Neural cell (in vitro differentiated cells): ENCODE data around the gene USP37. TPM values are rescaled to one million over a fixed set of nuclear protein-coding genes. Genes with fewer than 3 reads are reported as not detected.
"Not testable (repeated sequence)": the region's sequence is repeated elsewhere in the genome, so short reads cannot be mapped to it uniquely, and the experiment has no call there.

Experiments
- H2AFZ ChIP-seq: fragments of 200-600, 300-800 bp; sonication (generic), shearing (Covaris generic); 2 replicates; pipeline ENCODE4 v1.6.0; 2014; ENCODE audit warnings: low read depth, mild to moderate bottlenecking, antibody characterized with exemption, low read length, moderate library complexity
- H3F3A ChIP-seq: fragments of 200-600 bp; shearing (Covaris generic); 2 replicates; pipeline ENCODE4 v1.6.1; 2016; ENCODE audit warnings: mild to moderate bottlenecking, moderate library complexity, mixed read lengths, antibody characterized with exemption, low read length; ENCODE audit not compliant: insufficient read depth, poor library complexity, severe bottlenecking
- H3K27ac ChIP-seq: fragments of 200-600, 300-800 bp; sonication (generic), shearing (Covaris generic); 2 replicates; pipeline ENCODE4 v1.5.1; 2014; ENCODE audit warnings: mild to moderate bottlenecking, low read length, moderate library complexity
- H3K27me3 ChIP-seq: fragments of 300-800, 200-600 bp; sonication (generic), shearing (Covaris generic); 2 replicates; pipeline ENCODE4 v1.6.0; 2014; ENCODE audit warnings: mild to moderate bottlenecking, low read depth, low read length, moderate library complexity; ENCODE audit not compliant: insufficient read depth
- H3K36me3 ChIP-seq: fragments of 300-800, 200-600 bp; sonication (generic), shearing (Covaris generic); 2 replicates; pipeline ENCODE4 v1.5.1; 2014; ENCODE audit warnings: mild to moderate bottlenecking, antibody characterized with exemption, low read length, moderate library complexity; ENCODE audit not compliant: insufficient read depth
- H3K4me2 ChIP-seq: fragments of 300-800, 200-600 bp; sonication (generic), shearing (Covaris generic); 2 replicates; pipeline ENCODE4 v1.6.0; 2014; ENCODE audit warnings: mild to moderate bottlenecking, low read length
- H3K4me3 ChIP-seq: fragments of 300-800, 200-600 bp; sonication (generic), shearing (Covaris generic); 2 replicates; pipeline ENCODE4 v1.5.1; 2014; ENCODE audit warnings: mild to moderate bottlenecking, low read length, moderate library complexity
- H3K79me2 ChIP-seq: fragments of 200-600 bp; shearing (Covaris generic); replicated peaks from 2 replicates; pipeline ENCODE4 v1.6.0; 2014; ENCODE audit warnings: mild to moderate bottlenecking, low read length, moderate library complexity; ENCODE audit not compliant: insufficient read depth
- H3K9ac ChIP-seq: fragments of 300-800, 200-600 bp; sonication (generic), shearing (Covaris generic); 2 replicates; pipeline ENCODE4 v1.6.1; 2016; ENCODE audit warnings: mild to moderate bottlenecking, low read length, mixed read lengths
- H3K9me2 ChIP-seq: fragments of 200-600 bp; shearing (Covaris generic); 2 replicates; pipeline ENCODE4 v1.6.1; 2016; ENCODE audit warnings: mild to moderate bottlenecking, low read length, mixed read lengths; ENCODE audit not compliant: insufficient read depth
- H3K9me3 ChIP-seq: fragments of 200-600, 300-800 bp; sonication (generic), shearing (Covaris generic); 2 replicates; pipeline ENCODE4 v1.6.1; 2016; ENCODE audit warnings: mild to moderate bottlenecking, mixed run types, low read length, moderate library complexity, mixed read lengths
- H4K20me1 ChIP-seq: fragments of 200-600 bp; shearing (Covaris generic); 2 replicates; pipeline ENCODE4 v1.6.1; 2016; ENCODE audit warnings: mild to moderate bottlenecking, mixed run types; ENCODE audit not compliant: insufficient read depth
- EP300 ChIP-seq: fragments of 450-650 bp; conservative IDR thresholded peaks from 2 replicates; pipeline ENCODE4 v1.6.1; 2014; ENCODE audit warnings: antibody characterized with exemption, mild to moderate bottlenecking, moderate library complexity; ENCODE audit not compliant: poor library complexity, severe bottlenecking
- EZH2 ChIP-seq: fragments of 200-600, 300-800 bp; shearing (Covaris generic), sonication (generic); IDR thresholded peaks from 2 replicates; pipeline ENCODE4 v1.6.1; 2014; ENCODE audit warnings: antibody characterized with exemption, low read length, borderline replicate concordance, mild to moderate bottlenecking; ENCODE audit not compliant: insufficient read depth, poor library complexity, severe bottlenecking
- MXI1 ChIP-seq: fragments of 450-650 bp; conservative IDR thresholded peaks from 2 replicates; pipeline ENCODE4 v1.6.1; 2014; ENCODE audit warnings: antibody characterized with exemption, mild to moderate bottlenecking; ENCODE audit not compliant: poor library complexity, severe bottlenecking
- POLR2AphosphoS5 ChIP-seq: IDR thresholded peaks from 2 replicates; pipeline ENCODE4 v1.6.1; 2012
- RAD21 ChIP-seq: fragments of 450-650 bp; conservative IDR thresholded peaks from 2 replicates; pipeline ENCODE4 v1.6.1; 2014; ENCODE audit warnings: antibody characterized with exemption, mild to moderate bottlenecking, moderate library complexity
- SMC3 ChIP-seq: fragments of 450-650 bp; conservative IDR thresholded peaks from 2 replicates; pipeline ENCODE4 v1.6.1; 2014; ENCODE audit warnings: antibody characterized with exemption, mild to moderate bottlenecking, moderate library complexity; ENCODE audit not compliant: poor library complexity
- TAF1 ChIP-seq: IDR thresholded peaks from 2 replicates; pipeline ENCODE4 v1.6.1; 2012; ENCODE audit warnings: low read depth
- polyA plus RNA-seq: library from polyadenylated mRNA; depleted of rRNA; stranded (reverse); fragments of >200 nt; gene quantifications from 2 replicates; pipeline ENCODE4 v1.2.3, GENCODE V29; 2014
- TF ChIP-seq, protein P1 (sequence below): fragments of 450-650 bp; IDR thresholded peaks from 2 replicates; pipeline ENCODE4 v1.5.1; 2014; ENCODE audit warnings: antibody characterized with exemption, mild to moderate bottlenecking, moderate library complexity; ENCODE audit not compliant: poor library complexity, severe bottlenecking
- TF ChIP-seq, protein P2 (sequence below): IDR thresholded peaks from 2 replicates; pipeline ENCODE4 v1.6.1; 2012; ENCODE audit warnings: borderline replicate concordance

The USP37 gene
- polyA plus RNA-seq, 1 donor from 2014 or later: 16.5 TPM

- Histone ChIP-seq H3K9ac (no peak overlapping the region), H3F3A (no peaks in the 10 kb centered on the region), H3K9me3 (no peaks in the 10 kb centered on the region), H3K79me2 (no peaks in the 10 kb centered on the region), H4K20me1 (no peaks in the 10 kb centered on the region), H3K9me2 (no peaks in the 10 kb centered on the region), H3K36me3 (peaks cover 6% of the 10 kb centered on the region), H2AFZ (no peak overlapping the region), H3K27ac (no peak overlapping the region), H3K4me3 (no peak overlapping the region), H3K4me2 (no peak overlapping the region), H3K27me3 (no peaks in the 10 kb centered on the region)
- no peak for TF ChIP-seq RAD21
- TF ChIP-seq, protein P1, sequence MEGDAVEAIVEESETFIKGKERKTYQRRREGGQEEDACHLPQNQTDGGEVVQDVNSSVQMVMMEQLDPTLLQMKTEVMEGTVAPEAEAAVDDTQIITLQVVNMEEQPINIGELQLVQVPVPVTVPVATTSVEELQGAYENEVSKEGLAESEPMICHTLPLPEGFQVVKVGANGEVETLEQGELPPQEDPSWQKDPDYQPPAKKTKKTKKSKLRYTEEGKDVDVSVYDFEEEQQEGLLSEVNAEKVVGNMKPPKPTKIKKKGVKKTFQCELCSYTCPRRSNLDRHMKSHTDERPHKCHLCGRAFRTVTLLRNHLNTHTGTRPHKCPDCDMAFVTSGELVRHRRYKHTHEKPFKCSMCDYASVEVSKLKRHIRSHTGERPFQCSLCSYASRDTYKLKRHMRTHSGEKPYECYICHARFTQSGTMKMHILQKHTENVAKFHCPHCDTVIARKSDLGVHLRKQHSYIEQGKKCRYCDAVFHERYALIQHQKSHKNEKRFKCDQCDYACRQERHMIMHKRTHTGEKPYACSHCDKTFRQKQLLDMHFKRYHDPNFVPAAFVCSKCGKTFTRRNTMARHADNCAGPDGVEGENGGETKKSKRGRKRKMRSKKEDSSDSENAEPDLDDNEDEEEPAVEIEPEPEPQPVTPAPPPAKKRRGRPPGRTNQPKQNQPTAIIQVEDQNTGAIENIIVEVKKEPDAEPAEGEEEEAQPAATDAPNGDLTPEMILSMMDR: no peak
- no peak for TF ChIP-seq EZH2
- TF ChIP-seq MXI1: no peak
- TF ChIP-seq, protein P2, sequence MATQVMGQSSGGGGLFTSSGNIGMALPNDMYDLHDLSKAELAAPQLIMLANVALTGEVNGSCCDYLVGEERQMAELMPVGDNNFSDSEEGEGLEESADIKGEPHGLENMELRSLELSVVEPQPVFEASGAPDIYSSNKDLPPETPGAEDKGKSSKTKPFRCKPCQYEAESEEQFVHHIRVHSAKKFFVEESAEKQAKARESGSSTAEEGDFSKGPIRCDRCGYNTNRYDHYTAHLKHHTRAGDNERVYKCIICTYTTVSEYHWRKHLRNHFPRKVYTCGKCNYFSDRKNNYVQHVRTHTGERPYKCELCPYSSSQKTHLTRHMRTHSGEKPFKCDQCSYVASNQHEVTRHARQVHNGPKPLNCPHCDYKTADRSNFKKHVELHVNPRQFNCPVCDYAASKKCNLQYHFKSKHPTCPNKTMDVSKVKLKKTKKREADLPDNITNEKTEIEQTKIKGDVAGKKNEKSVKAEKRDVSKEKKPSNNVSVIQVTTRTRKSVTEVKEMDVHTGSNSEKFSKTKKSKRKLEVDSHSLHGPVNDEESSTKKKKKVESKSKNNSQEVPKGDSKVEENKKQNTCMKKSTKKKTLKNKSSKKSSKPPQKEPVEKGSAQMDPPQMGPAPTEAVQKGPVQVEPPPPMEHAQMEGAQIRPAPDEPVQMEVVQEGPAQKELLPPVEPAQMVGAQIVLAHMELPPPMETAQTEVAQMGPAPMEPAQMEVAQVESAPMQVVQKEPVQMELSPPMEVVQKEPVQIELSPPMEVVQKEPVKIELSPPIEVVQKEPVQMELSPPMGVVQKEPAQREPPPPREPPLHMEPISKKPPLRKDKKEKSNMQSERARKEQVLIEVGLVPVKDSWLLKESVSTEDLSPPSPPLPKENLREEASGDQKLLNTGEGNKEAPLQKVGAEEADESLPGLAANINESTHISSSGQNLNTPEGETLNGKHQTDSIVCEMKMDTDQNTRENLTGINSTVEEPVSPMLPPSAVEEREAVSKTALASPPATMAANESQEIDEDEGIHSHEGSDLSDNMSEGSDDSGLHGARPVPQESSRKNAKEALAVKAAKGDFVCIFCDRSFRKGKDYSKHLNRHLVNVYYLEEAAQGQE: no peak
These were observed 38.2 kb downstream of the USP37 start for GRCh38 chr2:218529990-218530389.

DNA sequence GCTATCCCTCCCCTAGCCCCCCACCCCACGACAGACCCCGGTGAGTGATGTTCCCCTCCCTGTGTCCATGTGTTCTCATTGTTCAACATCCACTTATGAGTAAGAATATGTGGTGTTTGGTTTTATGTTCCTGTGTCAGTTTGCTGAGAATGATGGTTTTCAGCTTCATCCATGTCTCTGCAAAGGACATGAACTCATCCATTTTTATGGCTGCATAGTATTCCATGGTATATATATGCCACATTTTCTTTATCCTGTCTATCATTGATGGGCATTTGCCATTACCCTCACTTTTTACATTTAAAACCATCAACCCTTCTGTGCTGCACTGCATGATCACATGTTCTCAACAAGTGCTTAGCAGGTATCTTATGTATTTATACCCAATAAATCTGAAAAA is 39.7 kb downstream of the USP37 start:
- H3K27ac ChIP-seq, H4K20me1 ChIP-seq, H3K4me3 ChIP-seq, H3K9ac ChIP-seq, H3F3A ChIP-seq, H3K79me2 ChIP-seq, H3K27me3 ChIP-seq, H3K9me3 ChIP-seq, H3K4me2 ChIP-seq, H3K9me2 ChIP-seq, H2AFZ ChIP-seq: not testable (repeated sequence)
- H3K36me3 ChIP-seq: peaks cover 10% of the 10 kb centered on the region

DNA sequence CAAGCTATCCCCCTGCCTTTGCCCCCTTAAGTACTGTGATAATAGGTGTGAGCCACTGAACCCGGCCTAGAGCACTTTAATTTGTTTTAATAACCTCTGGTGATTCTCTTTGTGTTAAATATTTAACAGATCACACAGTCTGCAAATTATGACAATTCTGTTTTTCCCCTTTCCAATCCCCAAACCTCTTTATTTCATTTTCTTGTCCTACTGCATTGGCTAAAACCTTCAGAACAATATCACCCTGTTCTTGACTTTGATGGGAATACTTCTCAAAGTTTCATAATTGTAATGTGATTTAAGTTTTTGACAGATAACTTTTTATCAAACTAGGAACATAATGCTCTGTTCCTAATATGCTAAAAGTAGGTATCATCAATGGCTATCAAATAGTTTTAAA is 44.5 kb downstream of the USP37 start:
- H3K4me2 ChIP-seq: no peak overlapping the region
- H3K9ac ChIP-seq: no peak overlapping the region
- no peak overlapping the region for H3K4me3 ChIP-seq
- H2AFZ ChIP-seq: no peak overlapping the region
- no peaks in the 10 kb centered on the region for H3F3A ChIP-seq
- H3K9me2 ChIP-seq: no peaks in the 10 kb centered on the region
- H3K79me2 ChIP-seq: no peaks in the 10 kb centered on the region
- H3K36me3 ChIP-seq: peaks cover 8% of the 10 kb centered on the region
- H3K9me3 ChIP-seq: no peaks in the 10 kb centered on the region
- TF ChIP-seq, protein P2: no peak
- TF ChIP-seq EP300 (no peak), MXI1 (no peak), POLR2AphosphoS5 (no peak), SMC3 (no peak), RAD21 (no peak), EZH2 (no peak), TAF1 (no peak)
- TF ChIP-seq, protein P1: no peak
- no peak overlapping the region for H3K27ac ChIP-seq
- no peaks in the 10 kb centered on the region for H4K20me1 ChIP-seq
- no peaks in the 10 kb centered on the region for H3K27me3 ChIP-seq
